Adrenal gland (tissue), 5 donors: Measurements from ENCODE around the gene RPIA.

Experiments
- POLR2A ChIP-seq, 2 donors: fragments of 450-650 bp; IDR thresholded peaks; one replicate each; pipeline ENCODE4 v1.6.1; 2017; ENCODE audit warnings: antibody characterized with exemption in 2 of 2, mild to moderate bottlenecking in 2 of 2, moderate library complexity in 1 of 2
- TF ChIP-seq, protein P1 (sequence below), 6 experiments: fragments of 450-650 bp in 4 of 6; fragments of 200-600 bp in 2 of 6; sonication (generic) in 1 of 6; IDR thresholded peaks; 1 replicate in 5 of 6; 2 replicates in 1 of 6; pipeline versions ENCODE4 v1.5.1 to v1.8.0; 2016 to 2021; ENCODE audit warnings: antibody characterized with exemption in 6 of 6, mild to moderate bottlenecking in 2 of 6, moderate library complexity in 1 of 6
- donor health status: DM: no; HTN: no; CAD: no.

DNA sequence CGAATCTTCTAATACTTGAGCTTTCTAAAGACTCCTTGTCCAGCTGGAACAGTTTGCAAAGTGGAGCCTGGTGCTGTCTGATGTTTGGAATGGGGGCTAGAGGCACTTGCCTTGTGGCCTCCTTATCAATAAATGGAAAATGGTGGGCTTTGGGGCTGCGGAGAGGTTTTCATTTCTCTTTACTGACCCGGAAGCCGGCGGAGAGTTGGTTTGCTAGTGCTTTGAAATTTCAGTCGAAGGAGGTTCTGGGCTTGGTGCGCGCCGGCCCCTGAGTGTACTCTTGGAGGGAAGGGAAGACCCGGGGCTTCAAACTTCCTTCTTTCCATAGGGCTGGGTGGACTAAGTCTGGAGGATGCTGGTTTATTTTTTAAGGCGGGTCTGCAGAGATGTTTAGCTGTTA is 714 bp downstream of the RPIA start:
- TF ChIP-seq, protein P1, sequence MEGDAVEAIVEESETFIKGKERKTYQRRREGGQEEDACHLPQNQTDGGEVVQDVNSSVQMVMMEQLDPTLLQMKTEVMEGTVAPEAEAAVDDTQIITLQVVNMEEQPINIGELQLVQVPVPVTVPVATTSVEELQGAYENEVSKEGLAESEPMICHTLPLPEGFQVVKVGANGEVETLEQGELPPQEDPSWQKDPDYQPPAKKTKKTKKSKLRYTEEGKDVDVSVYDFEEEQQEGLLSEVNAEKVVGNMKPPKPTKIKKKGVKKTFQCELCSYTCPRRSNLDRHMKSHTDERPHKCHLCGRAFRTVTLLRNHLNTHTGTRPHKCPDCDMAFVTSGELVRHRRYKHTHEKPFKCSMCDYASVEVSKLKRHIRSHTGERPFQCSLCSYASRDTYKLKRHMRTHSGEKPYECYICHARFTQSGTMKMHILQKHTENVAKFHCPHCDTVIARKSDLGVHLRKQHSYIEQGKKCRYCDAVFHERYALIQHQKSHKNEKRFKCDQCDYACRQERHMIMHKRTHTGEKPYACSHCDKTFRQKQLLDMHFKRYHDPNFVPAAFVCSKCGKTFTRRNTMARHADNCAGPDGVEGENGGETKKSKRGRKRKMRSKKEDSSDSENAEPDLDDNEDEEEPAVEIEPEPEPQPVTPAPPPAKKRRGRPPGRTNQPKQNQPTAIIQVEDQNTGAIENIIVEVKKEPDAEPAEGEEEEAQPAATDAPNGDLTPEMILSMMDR (IDR thresholded peaks at IDR 0.05) = no peak
- TF ChIP-seq POLR2A (IDR thresholded peaks at IDR 0.05) = no peak
